Measurements from ENCODE around the gene SOX5. TPM values are rescaled to one million over a fixed set of nuclear protein-coding genes. Genes with fewer than 3 reads are reported as not detected.

The SOX5 gene
- total RNA-seq, 4 donors from 2014 or later = 13.2 to 32.4 (median 23.3) TPM

- H3K27me3 ChIP-seq = no peaks in the 10 kb centered on the region
- no peak for DNase-seq
- intact Hi-C loops (cut with DNase I) = no loop called here
- no peaks in the 10 kb centered on the region for H3K9me3 ChIP-seq
- no peak for TF ChIP-seq POLR2A (IDR thresholded peaks at IDR 0.05)
- TF ChIP-seq CTCF (IDR thresholded peaks at IDR 0.05) = no peak
- no peak overlapping the region for H3K27ac ChIP-seq
- H3K36me3 ChIP-seq = no peaks in the 10 kb centered on the region
- H3K4me1 ChIP-seq = no peaks in the 10 kb centered on the region
- H3K4me3 ChIP-seq (replicated peaks in 1 of 3) = no peak overlapping the region
Measured at GRCh38 chr12:23954332-23954731, 4.9 kb upstream of the SOX5 start.

GRCh38 chr12:23952071-23952470, 2.6 kb upstream of the SOX5 start:
- Histone ChIP-seq H3K9me3 (no peaks in the 10 kb centered on the region), H3K27ac (no peak overlapping the region), H3K4me3 (replicated peaks in 1 of 3) (no peak overlapping the region), H3K27me3 (no peaks in the 10 kb centered on the region), H3K4me1 (no peaks in the 10 kb centered on the region), H3K36me3 (no peaks in the 10 kb centered on the region)
- intact Hi-C loops (cut with DNase I) = no loop called here
- WGBS, 2 donors = 82 to 91% methylated on average over 3 of the region's 3 CpGs
- TF ChIP-seq CTCF (IDR thresholded peaks at IDR 0.05) (no peak), POLR2A (IDR thresholded peaks at IDR 0.05) (no peak)
- DNase-seq = no peak

- TF ChIP-seq CTCF (IDR thresholded peaks at IDR 0.05) (no peak), POLR2A (IDR thresholded peaks at IDR 0.05) (no peak)
- peak overlapping the region in 2 of 3 donors; percentile 26 to 44 for H3K4me3 ChIP-seq (replicated peaks in 1 of 3)
- no peak overlapping the region for H3K27ac ChIP-seq
- no peaks in the 10 kb centered on the region for H3K4me1 ChIP-seq
- DNase-seq = peak; percentile 21 to 24
- H3K27me3 ChIP-seq = no peaks in the 10 kb centered on the region
- intact Hi-C loops (cut with DNase I) = no loop called here
- no peaks in the 10 kb centered on the region for H3K36me3 ChIP-seq
- WGBS, 2 donors = 7 to 12% methylated on average over 11 of the region's 11 CpGs
- no peaks in the 10 kb centered on the region for H3K9me3 ChIP-seq
Measured at GRCh38 chr12:23950775-23951451, 1.4 kb upstream of the SOX5 start.

GRCh38 chr12:23950210-23950774, 822 bp upstream of the SOX5 start:
- no peak overlapping the region for H3K27ac ChIP-seq
- intact Hi-C loops (cut with DNase I) = no loop called here
- peak overlapping the region in 2 of 3 donors; percentile 26 to 44 for H3K4me3 ChIP-seq (replicated peaks in 1 of 3)
- 1% methylated on average over 17 of the region's 17 CpGs for WGBS, 2 donors
- TF ChIP-seq POLR2A (IDR thresholded peaks at IDR 0.05) (no peak), CTCF (IDR thresholded peaks at IDR 0.05) (no peak)
- H3K27me3 ChIP-seq = no peaks in the 10 kb centered on the region
- H3K4me1 ChIP-seq = no peaks in the 10 kb centered on the region
- DNase-seq = peak; percentile 16 to 23
- no peaks in the 10 kb centered on the region for H3K9me3 ChIP-seq
- H3K36me3 ChIP-seq = no peaks in the 10 kb centered on the region

- WGBS, 2 donors = 88 to 90% methylated on average over 4 of the region's 4 CpGs
- Histone ChIP-seq H3K4me3 (replicated peaks in 1 of 3) (no peak overlapping the region), H3K27ac (no peak overlapping the region), H3K4me1 (no peaks in the 10 kb centered on the region), H3K27me3 (no peaks in the 10 kb centered on the region), H3K9me3 (no peaks in the 10 kb centered on the region), H3K36me3 (no peaks in the 10 kb centered on the region)
- intact Hi-C loops (cut with DNase I) = no loop called here
- no peak for TF ChIP-seq POLR2A (IDR thresholded peaks at IDR 0.05)
- no peak for DNase-seq
Measured at GRCh38 chr12:23948291-23948690, 1.2 kb downstream of the SOX5 start.
